RWPE1 (cell line): ENCODE data around the gene PRCC.

Source experiments
- CTCF ChIA-PET: fragments of 350-600 bp; sonication (Branson Sonifier 250); formaldehyde crosslinking; extraction: SDS; loops from one replicate; lab custom pipeline; 2021; lab: Yijun Ruan, JAX
- POLR2A ChIA-PET: fragments of 400-600 bp; formaldehyde crosslinking; extraction: SDS; loops from one replicate; lab custom pipeline; 2020; ENCODE audit warnings: antibody characterized with exemption; ENCODE audit not compliant: low non-redundant PET; lab: Yijun Ruan, JAX
- DNase-seq: peaks from one replicate; pipeline ENCODE4 v3.0.0; 2012; ENCODE audit warnings: low spot score
- H3K27ac ChIP-seq: fragments of 450-650 bp; 2 replicates; pipeline ENCODE4 v1.5.1; 2017
- CTCF ChIP-seq: fragments of 450-650 bp; conservative IDR thresholded peaks from 2 replicates; pipeline ENCODE4 v1.5.1; 2017; ENCODE audit warnings: low read depth, mild to moderate bottlenecking

The PRCC gene

GRCh38 chr1:156743367-156744302 is 23.7 kb upstream of the PRCC start:
- H3K27ac ChIP-seq: peak overlapping the region; percentile 74
- DNase-seq: no peak
- CTCF ChIA-PET: interaction anchor here (0.5 kb wide), 1 partner anchor 378 kb away, joined by 5 read pairs; no protein-coding TSS in a partner anchor
- POLR2A ChIA-PET: no interaction called here
- TF ChIP-seq CTCF: no peak

DNA sequence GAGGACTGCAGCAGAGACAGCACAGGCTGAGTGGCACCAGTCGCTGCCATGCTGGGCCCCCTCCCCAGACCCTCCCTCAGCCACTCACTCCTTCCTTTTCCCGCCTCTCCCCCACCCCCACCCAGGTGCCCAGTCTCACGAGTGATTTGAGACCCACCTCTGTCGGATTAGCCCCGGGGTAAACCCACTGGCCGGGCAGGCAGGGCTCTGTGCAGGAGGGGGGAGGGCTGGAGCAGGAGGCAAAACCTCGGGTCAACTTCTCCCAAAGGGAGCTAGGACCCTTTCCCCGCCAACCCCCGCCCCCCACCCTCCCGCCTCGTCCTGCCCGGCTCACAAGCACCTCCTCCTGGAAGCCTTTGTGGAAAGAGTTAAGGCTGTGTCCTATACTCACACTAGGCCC is 23.0 kb upstream of the PRCC start:
- CTCF ChIA-PET: interaction anchor here (0.5 kb wide), 1 partner anchor 377 kb away, joined by 5 read pairs; no protein-coding TSS in a partner anchor
- no peak for TF ChIP-seq CTCF
- POLR2A ChIA-PET: no interaction called here
- DNase-seq: no peak
- H3K27ac ChIP-seq: peak overlapping the region; percentile 74

DNA sequence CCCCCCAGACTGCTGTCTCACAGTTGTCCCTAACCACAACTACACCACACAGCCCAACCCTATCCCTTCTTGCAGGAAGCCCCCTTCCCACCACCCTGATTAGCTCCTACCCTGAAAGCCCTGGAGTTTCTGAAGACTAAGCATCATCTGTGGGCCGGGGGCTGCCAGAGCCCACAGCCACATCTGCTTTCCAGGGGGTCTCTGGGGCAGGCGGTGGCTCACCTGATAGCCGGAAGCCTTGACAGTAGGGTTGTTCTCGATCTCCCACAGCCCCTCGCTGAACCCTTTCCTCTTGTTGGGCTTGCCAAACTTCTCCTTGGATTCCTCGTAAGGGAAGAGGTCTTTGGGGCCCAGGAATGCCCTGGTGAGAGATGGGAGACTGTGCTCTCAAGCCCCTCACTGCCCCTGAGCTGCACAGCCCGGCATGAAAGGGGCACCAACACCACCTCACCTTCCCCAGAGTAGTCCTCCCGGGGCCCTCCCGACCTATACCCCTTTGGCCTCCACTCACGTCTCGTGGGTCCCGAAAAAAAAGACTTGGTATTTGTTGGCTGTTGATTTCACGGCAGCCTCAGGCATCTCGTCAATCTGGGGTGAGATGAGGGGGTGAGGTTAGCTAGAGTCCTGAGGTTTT is 22.4 kb upstream of the PRCC start:
- ChIA-PET POLR2A (no interaction called here), CTCF (no interaction called here)
- no peak for TF ChIP-seq CTCF
- H3K27ac ChIP-seq: peak overlapping the region; percentile 74
- DNase-seq: no peak

DNA sequence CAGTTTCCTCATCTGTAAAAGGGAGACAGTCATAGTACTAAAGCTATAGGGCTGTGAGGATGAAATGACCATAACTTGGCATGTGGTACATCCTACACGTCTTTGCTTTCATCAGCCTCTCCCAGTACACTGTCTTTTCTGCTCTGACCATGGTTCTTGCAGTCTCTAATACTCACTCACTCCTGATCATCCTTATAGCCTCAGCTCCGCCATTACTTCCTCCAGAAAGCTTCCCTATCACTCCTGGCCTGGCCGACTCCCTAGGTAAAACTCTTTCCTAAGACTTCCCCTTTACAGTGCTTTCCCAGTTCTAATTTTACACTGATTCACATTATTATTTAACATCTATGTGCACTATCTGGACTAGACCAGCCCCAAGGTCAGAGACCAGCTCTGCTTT is 21.5 kb upstream of the PRCC start:
- POLR2A ChIA-PET: no interaction called here
- no peak for TF ChIP-seq CTCF
- peak overlapping the region; percentile 99 for H3K27ac ChIP-seq
- DNase-seq: no peak
- CTCF ChIA-PET: interaction anchor here (0.8 kb wide), 1 partner anchor 181 kb away, joined by 3 read pairs; no protein-coding TSS in a partner anchor

DNA sequence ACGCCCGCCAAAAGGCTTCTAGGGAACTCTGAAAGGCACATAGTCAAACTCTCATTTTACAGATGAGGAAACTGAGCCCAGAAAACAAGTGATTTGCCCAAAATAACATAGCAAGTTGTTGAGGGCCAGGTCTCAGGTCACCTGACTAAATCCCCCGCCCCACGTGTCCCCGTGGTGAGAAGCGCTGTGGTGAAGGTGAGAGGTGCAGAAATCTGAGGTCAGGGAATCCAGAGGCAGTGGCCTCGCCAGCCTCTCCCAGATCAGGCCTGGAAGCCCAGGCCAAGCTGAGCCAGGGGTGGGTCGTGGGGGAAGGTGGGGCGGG is 21.0 kb upstream of the PRCC start:
- POLR2A ChIA-PET: no interaction called here
- TF ChIP-seq CTCF: no peak
- H3K27ac ChIP-seq: peak overlapping the region; percentile 99
- CTCF ChIA-PET: interaction anchor here (0.8 kb wide), 1 partner anchor 181 kb away, joined by 3 read pairs; no protein-coding TSS in a partner anchor
- DNase-seq: no peak

- H3K27ac ChIP-seq: peak overlapping the region; percentile 99
- TF ChIP-seq CTCF: no peak; the same call in 1 of the 2 replicates
- POLR2A ChIA-PET: no interaction called here
- CTCF ChIA-PET: interaction anchor here (0.6 to 1.1 kb wide), 3 partner anchors 21 to 180 kb away, joined by 3 to 5 read pairs (median 3); partner anchors contain the start of gene GPATCH4
- DNase-seq: peak; percentile 92
Observed at GRCh38 chr1:156746728-156747631, 20.4 kb upstream of the PRCC start.
